ENCODE results near the gene CAMTA1. TPM values are rescaled to one million over a fixed set of nuclear protein-coding genes. Genes with fewer than 3 reads are reported as not detected.

CAMTA1 gene
- total and polyA plus RNA-seq, 2 experiments from 2014 or later, result 213 to 341 TPM

DNA sequence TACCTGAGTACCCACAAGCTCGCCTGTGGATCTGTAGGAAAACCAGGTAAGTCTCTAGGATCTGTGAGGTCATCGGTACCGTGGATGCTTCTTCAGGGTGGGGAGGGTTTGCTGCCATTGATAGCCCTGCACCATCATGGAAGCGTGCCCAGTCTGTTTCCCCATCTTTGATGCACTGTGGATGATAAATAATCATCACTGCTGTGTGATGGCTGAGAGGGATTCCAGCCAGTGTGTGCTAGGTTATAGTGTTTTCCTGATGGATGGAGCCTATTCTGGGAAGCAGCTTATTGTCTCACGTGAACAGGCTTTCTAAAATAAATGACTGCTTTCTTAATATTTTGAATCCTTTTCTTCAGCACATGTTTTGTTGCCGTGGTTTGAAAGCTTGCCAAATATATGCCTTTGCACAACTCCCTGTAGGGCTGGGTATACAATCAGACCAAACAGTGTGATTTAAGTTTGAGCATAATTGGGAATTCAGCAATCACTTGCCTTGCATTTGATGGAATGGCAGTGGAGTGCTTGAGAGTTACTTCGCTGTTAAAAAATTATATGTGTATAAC, 113.8 kb downstream of the CAMTA1 start:
- TF ChIP-seq CTCF (IDR thresholded peaks at IDR 0.05; ENCODE audit: low read depth, low read length), result no peak
- no peaks in the 10 kb centered on the region for H3K4me1 ChIP-seq (ENCODE audit: low read depth)
- H3K4me3 ChIP-seq, result no peak overlapping the region
- H3K36me3 ChIP-seq, result no peaks in the 10 kb centered on the region
- no peak overlapping the region for H3K27ac ChIP-seq
- no peaks in the 10 kb centered on the region for H3K27me3 ChIP-seq
- H3K9me3 ChIP-seq (ENCODE audit: low read depth), result no peaks in the 10 kb centered on the region
- peak in 1 of 2 donors; percentile 68 for DNase-seq (ENCODE audit: low read depth in 1 of 2, low spot score in 1 of 2)

DNA sequence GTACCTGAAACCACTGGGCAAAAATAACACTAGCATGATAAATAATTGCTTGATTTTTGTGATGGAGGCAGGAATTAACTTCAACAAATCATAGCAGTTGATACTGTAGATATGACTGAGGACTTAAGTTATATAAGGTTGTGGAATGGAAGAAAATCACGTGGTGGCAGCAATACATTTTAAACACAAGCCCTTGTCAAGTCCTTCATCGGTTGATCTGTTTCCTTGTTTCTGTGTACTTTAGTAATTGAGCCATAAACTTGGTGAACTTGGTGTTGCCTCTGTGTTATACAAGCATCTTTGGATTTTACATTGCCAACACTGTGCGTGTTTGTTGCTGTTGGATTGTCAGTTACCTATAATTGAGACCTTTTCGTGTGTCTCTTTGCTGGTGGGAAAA, 114.4 kb downstream of the CAMTA1 start:
- H3K4me3 ChIP-seq, result no peak overlapping the region
- DNase-seq (ENCODE audit: low read depth in 1 of 2, low spot score in 1 of 2), result no peak
- no peaks in the 10 kb centered on the region for H3K4me1 ChIP-seq (ENCODE audit: low read depth)
- no peaks in the 10 kb centered on the region for H3K27me3 ChIP-seq
- no peak overlapping the region for H3K27ac ChIP-seq
- no peaks in the 10 kb centered on the region for H3K36me3 ChIP-seq
- TF ChIP-seq CTCF (IDR thresholded peaks at IDR 0.05; ENCODE audit: low read depth, low read length), result no peak
- no peaks in the 10 kb centered on the region for H3K9me3 ChIP-seq (ENCODE audit: low read depth)

GRCh38 chr1:6902153-6902552, 116.9 kb downstream of the CAMTA1 start:
- H3K36me3 ChIP-seq, result no peaks in the 10 kb centered on the region
- no peak overlapping the region for H3K4me3 ChIP-seq
- no peaks in the 10 kb centered on the region for H3K4me1 ChIP-seq (ENCODE audit: low read depth)
- no peaks in the 10 kb centered on the region for H3K27me3 ChIP-seq
- no peak for TF ChIP-seq CTCF (IDR thresholded peaks at IDR 0.05; ENCODE audit: low read depth, low read length)
- no peak overlapping the region for H3K27ac ChIP-seq
- no peak for DNase-seq (ENCODE audit: low read depth in 1 of 2, low spot score in 1 of 2)
- no peaks in the 10 kb centered on the region for H3K9me3 ChIP-seq (ENCODE audit: low read depth)

DNA sequence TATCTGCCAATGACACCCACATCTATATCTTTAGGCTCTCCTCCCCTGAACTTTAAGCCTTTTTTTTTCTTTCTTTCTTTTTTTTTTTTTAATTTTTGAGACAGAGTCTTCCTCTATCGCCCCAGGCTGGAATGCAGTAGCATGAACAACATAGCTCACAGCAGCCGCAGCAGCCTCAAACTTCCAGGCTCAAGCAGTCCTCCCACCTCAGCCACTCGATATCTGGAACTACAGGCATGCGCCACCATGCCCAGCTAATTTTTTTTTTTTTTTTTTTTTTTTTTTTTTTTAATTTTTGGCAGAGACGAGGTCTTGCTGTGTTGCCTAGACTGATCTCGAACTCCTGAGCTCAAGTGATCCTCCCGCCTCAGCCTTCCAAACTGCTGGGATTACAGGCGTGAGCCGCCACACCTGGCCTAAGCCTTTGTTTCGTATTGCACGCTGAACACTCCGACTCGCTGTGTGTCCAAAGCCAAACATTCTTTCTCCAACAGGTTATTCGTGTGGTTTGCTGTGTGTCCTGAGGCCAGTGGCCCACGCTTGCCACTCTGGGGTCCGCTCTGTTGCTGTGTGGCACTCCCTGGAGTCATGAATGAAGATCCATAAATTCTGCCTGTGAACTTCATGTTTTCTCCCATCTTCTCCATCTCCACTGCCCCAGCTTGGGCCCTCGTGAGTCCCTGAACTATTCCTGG, 119.4 kb downstream of the CAMTA1 start:
- Histone ChIP-seq H3K4me1 (ENCODE audit: low read depth) (no peaks in the 10 kb centered on the region), H3K27me3 (no peaks in the 10 kb centered on the region), H3K4me3 (no peak overlapping the region), H3K27ac (no peak overlapping the region), H3K36me3 (no peaks in the 10 kb centered on the region), H3K9me3 (ENCODE audit: low read depth) (no peaks in the 10 kb centered on the region)
- no peak for TF ChIP-seq CTCF (IDR thresholded peaks at IDR 0.05; ENCODE audit: low read depth, low read length)
- DNase-seq (ENCODE audit: low read depth in 1 of 2, low spot score in 1 of 2), result peak in 1 of 2 donors; percentile 37

DNA sequence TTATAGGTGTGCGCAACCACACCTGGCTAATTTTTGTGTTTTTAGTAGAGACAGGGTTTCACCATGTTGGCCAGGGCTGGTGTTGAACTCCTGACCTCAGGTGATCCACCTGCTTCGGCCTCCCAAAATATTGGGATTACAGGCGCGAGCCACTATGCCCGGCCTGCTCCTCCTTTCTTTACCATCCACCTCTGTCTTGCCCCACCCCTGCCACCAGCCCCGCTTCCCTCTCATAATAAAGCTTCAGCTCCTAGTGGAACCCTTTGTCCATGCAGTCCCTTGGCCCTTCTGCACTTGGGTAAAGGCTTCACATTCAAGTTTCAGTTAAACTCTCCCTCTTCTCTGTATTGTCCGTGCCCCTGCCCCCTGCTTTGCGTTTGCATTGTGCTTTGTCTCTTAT, 120.1 kb downstream of the CAMTA1 start:
- no peak overlapping the region for H3K4me3 ChIP-seq
- no peak for TF ChIP-seq CTCF (IDR thresholded peaks at IDR 0.05; ENCODE audit: low read depth, low read length)
- no peaks in the 10 kb centered on the region for H3K36me3 ChIP-seq
- H3K27me3 ChIP-seq, result no peaks in the 10 kb centered on the region
- H3K27ac ChIP-seq, result no peak overlapping the region
- H3K4me1 ChIP-seq (ENCODE audit: low read depth), result no peaks in the 10 kb centered on the region
- DNase-seq (ENCODE audit: low read depth in 1 of 2, low spot score in 1 of 2), result no peak
- H3K9me3 ChIP-seq (ENCODE audit: low read depth), result no peaks in the 10 kb centered on the region

All from cardiac muscle cell (in vitro differentiated cells and primary cell).